GM19099 (cell line): Measurements from ENCODE around the gene FKRP.
A peak's percentile ranks its signal among the peaks of the same experiment; 100 is the strongest.

Source experiments
- POLR2A ChIP-seq: IDR thresholded peaks from 3 replicates; pipeline ENCODE4 v1.6.1; 2011; ENCODE audit warnings: low read depth; ENCODE audit not compliant: insufficient read length; ENCODE audit errors: extremely low read depth

Gene FKRP

GRCh38 chr19:46736531-46737297 is 9.1 kb upstream of the FKRP start:
- no peak for TF ChIP-seq POLR2A

DNA sequence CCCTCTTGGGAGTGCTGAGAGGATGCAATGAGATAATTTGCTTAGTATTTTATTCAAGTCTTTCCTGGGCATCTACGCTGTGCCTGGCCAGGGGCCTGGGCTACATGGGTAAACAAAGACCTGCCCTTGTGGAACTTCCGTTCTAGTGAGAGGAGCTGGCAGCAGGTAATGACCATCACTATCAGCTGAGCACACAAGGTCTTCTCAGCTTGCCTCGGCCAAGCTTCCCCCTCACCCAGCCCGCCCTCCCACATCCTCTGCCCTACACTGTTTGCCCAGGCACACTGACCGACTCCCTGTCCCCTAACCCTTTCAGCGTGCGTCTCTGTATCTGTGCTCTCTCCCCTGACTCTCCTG is 8.6 kb upstream of the FKRP start:
- TF ChIP-seq POLR2A = no peak

DNA sequence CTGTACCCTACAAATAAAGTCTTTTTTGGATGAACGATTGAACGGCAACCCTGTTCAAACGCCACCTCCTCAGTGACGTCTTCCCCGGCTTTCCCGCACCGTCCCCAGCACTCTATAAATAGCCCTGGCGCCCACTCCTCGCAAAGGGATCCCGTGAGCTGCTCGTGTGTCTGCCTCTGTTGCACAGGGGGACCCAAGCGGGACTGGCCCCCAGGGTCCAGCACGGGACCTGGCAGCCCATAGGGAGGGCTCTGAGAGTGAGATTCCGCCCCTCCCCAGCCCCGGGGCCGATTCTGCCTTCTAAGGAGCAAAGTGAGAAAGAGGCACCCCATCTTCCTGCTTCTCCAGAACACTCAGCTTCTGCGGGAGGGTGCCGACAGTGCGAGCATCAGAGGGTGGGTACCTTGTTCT is 8.1 kb upstream of the FKRP start:
- TF ChIP-seq POLR2A = no peak

- no peak for TF ChIP-seq POLR2A
These were observed 6.5 kb upstream of the FKRP start for GRCh38 chr19:46739290-46739771.

- no peak for TF ChIP-seq POLR2A
These were observed 4.4 kb upstream of the FKRP start for GRCh38 chr19:46741447-46741846.

DNA sequence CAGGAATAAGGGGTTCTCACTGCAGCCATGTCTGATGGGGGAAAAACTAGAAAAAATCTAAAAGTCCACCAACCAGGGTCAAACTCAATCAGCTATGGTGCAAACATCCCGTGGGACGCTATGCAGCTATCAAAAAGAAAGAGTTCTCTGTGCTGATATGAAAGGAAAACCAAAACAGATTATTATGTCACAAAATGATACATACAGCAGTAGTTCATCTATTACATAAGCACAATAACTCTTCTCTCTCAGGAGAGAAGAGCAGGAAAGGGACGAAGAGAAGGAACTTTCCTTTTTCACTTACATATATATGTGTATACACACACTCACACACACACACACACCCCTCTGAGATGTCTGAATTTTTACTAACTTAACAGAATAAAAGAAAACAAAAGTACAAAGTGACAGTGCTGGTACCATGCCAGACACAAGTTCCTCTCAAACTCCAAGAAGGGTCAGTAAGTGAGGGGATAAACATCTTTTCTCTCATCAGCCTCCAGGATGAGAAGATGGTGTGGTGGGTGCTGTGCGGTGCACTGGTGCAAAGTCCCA is 2.9 kb upstream of the FKRP start:
- TF ChIP-seq POLR2A = no peak

DNA sequence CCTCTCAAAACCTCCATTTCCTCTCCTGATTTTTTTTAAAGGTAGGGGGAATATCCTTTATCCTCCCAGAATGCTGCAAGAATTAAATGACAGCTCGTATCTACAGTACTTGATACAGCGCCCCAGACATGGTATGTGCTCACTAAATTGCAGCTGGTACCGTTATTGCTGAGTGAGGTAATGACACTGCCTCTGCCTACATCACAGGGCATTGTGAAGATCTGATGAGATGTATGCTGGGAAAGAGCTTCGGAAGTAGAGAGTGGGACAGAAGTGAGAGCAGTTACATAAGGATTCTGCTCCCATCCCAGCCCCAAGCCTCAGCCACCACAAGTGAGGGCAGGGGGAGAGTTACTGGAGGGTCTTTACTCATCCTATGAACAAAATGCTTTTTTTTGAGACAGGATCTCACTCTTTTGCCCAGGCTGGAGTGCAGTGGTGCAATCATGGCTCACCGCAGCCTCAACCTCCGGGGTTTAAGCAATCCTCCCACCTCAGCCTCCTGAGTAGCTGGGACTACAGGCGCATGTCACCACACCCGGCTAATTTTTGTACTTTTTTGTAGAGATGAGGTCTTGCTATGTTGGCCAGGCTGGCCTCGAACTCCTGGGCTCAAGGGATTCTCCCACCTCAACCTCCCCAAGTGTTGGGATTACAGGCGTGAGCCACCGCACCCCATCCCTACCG is 1.7 kb upstream of the FKRP start:
- TF ChIP-seq POLR2A = no peak

DNA sequence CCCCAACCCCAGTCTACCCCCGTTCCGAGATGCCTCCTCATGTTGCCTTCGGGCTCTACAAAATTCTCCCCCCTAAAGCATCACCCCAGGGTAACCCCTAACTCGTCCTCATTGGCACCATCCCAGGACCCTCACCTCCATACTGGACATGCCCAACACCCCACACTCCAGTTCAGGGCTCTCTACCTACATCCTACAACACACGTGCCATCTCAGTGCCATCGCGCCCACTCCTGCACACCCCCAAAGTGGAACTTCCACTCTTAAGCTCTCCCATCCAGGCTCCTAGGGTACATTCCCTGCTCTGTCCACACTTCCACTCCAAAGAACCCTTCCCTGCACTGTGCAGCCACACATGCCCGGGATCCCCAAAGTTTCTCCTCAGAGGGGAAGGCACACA is 827 bp upstream of the FKRP start:
- TF ChIP-seq POLR2A = no peak

DNA sequence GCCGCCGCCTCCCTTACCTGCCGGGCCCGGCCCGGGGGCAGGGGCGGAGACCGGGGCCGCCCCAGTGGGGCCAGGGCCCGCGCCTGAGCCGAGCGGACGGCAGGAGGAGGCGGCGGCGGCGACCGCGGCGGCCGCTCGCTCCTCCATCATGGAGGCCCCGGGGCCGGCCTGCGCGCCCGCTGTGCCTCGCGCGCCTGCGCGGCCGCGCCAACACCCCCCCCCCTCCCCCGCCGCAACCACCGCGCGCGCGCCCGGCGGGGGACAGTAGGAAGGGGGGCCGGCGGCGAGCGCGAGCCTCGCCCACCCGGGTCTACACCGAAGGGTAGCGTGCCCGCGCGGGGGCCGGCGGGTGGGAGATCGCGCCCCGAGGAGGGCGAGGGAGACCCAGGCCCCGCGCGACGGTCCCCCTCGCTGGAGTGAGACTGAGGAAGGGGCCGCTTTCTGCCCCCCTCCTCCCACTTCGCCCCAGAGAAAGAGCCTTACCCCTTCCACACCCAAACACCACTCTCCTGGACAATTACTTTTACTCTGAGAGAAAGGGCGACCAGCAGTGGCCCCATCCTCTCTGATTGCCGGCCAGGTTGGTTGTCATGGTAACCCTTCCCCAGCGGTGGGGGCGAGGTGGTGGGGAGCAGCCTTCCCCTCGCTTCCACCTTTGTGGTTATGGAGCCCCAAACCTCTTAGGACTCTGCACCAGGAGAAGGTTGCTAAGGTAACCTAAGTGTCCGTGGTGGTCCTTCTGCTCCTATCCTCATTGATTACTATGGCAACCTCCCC is 612 bp downstream of the FKRP start, which contains the start of gene STRN4:
Gene STRN4, minus strand, starts transcription at position 170 of the 777 bp plus-strand sequence. Its CDS starts 20 bp downstream, at position 150.
- TF ChIP-seq POLR2A = peak; percentile 71

DNA sequence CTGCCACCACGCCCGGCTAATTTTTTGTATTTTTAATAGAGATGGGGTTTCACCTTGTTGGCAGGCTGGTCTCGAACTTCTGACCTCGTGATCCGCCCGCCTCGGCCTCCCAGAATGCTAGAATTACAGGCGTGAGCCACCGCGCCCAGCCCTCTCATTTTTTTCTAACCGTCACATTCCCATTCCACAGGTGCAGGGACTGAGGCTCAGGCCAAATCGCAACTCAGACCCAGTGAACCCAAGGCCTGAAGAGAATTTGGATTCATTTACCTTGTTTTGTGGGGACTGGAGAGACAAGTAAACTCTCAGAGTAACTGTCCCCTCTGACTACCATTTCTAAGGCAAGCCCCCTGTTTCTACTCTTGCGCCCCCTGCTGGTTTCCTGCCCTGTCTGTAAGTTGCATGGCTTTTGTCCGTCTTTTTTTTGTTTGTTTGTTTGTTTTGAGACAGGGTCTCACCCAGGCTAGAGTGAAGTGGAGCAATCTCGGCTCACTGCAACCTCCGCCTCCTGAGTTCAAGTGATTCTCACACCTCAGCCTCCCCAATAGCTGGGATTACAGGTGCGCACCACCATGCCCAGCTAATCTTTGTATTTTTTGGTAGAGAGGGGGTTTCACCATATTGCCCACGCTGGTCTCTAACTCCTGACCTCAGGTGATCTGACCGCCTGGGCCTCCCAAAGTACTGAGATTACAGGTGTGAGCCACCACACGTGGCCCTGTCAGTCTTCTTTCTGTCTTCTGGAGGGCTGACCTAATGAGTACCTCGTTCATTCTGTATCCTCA is 2.7 kb downstream of the FKRP start:
- no peak for TF ChIP-seq POLR2A

GRCh38 chr19:46753420-46754155 is 7.7 kb downstream of the FKRP start:
- TF ChIP-seq POLR2A = no peak

- no peak for TF ChIP-seq POLR2A
These were observed 9.4 kb downstream of the FKRP start for GRCh38 chr19:46755077-46755852.

- no peak for TF ChIP-seq POLR2A
These were observed 10.1 kb downstream of the FKRP start for GRCh38 chr19:46755853-46756543.

- no peak for TF ChIP-seq POLR2A
These were observed 10.7 kb downstream of the FKRP start for GRCh38 chr19:46756544-46756888.
